A673 (cell line): ENCODE results near the gene FRMD5.

Experiments
- EZH2 ChIP-seq: fragments of 200-600 bp; sonication (generic); IDR thresholded peaks from 2 replicates; pipeline ENCODE4 v1.6.1; 2017; ENCODE audit warnings: borderline replicate concordance, low read depth, mild to moderate bottlenecking, mixed read lengths, antibody characterized with exemption, low read length; ENCODE audit not compliant: poor library complexity, severe bottlenecking
- TF ChIP-seq, protein P1 (sequence below): fragments of 300-800, 200-600 bp; sonication (generic); conservative IDR thresholded peaks from 2 replicates; pipeline ENCODE4 v1.5.1; 2017; ENCODE audit warnings: low read depth, mild to moderate bottlenecking, antibody characterized with exemption, low read length, moderate library complexity, mixed read lengths

DNA sequence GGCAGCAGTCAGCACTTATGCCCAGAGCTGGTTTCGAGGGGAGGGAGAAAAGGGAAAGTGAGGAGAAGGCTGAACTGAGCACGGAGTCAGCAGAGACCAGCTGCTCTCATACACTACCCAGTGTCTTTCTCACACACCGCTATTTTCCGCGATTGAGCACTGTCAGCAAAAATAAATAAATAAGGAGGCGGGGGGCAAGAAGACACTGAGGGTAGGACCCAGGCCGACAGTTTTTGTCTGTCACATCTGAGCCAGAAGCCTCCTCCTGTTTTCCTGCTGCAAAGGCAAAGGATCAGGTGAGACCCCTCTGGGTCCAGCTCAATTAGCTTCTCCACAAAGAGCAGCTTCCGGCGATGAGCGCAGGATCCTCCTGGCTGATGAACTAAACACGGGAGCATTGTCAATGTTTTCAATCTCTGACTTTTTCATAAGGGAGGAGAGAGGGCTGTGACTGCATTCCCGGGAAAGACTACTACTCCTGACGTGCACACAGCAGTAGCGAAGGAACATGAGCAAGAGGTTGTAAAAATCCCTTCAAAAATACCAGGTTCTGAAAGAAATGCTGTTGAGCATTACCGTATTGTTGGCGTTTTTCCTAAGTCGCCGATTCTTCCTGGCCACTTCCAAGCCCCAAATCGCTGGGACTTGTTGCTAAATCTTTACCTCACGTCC is 1.3 kb downstream of the FRMD5 start:
- TF ChIP-seq, protein P1, sequence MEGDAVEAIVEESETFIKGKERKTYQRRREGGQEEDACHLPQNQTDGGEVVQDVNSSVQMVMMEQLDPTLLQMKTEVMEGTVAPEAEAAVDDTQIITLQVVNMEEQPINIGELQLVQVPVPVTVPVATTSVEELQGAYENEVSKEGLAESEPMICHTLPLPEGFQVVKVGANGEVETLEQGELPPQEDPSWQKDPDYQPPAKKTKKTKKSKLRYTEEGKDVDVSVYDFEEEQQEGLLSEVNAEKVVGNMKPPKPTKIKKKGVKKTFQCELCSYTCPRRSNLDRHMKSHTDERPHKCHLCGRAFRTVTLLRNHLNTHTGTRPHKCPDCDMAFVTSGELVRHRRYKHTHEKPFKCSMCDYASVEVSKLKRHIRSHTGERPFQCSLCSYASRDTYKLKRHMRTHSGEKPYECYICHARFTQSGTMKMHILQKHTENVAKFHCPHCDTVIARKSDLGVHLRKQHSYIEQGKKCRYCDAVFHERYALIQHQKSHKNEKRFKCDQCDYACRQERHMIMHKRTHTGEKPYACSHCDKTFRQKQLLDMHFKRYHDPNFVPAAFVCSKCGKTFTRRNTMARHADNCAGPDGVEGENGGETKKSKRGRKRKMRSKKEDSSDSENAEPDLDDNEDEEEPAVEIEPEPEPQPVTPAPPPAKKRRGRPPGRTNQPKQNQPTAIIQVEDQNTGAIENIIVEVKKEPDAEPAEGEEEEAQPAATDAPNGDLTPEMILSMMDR, result no peak
- no peak for TF ChIP-seq EZH2
